CD14-positive monocyte (primary cell): ENCODE data around the gene NELFE. TPM values are rescaled to one million over a fixed set of nuclear protein-coding genes. Genes with fewer than 3 reads are reported as not detected.

Source experiments
- DNase-seq, 3 donors: peaks; one replicate each; pipeline ENCODE4 v3.0.0-alpha.2; 2011 to 2022
- H2AFZ ChIP-seq: 2 replicates; pipeline ENCODE4 v1.6.0; 2012; ENCODE audit warnings: mild to moderate bottlenecking, low read depth, low read length, inconsistent platforms; ENCODE audit not compliant: insufficient read depth, poor library complexity, severe bottlenecking
- H3K27ac ChIP-seq, 2 donors: 1 replicate in 1 of 2; 2 replicates in 1 of 2; pipeline ENCODE4 v1.5.1; 2012 to 2013; ENCODE audit warnings: low read length in 2 of 2, control low read depth in 1 of 2, inconsistent platforms in 1 of 2, low read depth in 1 of 2, mild to moderate bottlenecking in 1 of 2
- H3K27me3 ChIP-seq, 2 donors: one replicate each; pipeline versions ENCODE4 v1.6.0 to v1.6.1; 2011 to 2013; ENCODE audit warnings: low read length in 2 of 2; ENCODE audit not compliant: control insufficient read depth in 2 of 2, insufficient read depth in 2 of 2
- H3K36me3 ChIP-seq, 2 donors: replicated peaks in 1 of 2; 1 replicate in 1 of 2; 2 replicates in 1 of 2; pipeline versions ENCODE4 v1.5.1 to v1.6.1; 2012 to 2013; ENCODE audit warnings: low read length in 2 of 2, control low read depth in 1 of 2, inconsistent platforms in 1 of 2, mild to moderate bottlenecking in 1 of 2; ENCODE audit not compliant: insufficient read depth in 2 of 2, control insufficient read depth in 1 of 2
- H3K4me1 ChIP-seq, 2 donors: 1 replicate in 1 of 2; 2 replicates in 1 of 2; pipeline versions ENCODE4 v1.5.1 to v1.6.1; 2012 to 2013; ENCODE audit warnings: low read length in 2 of 2, control low read depth in 1 of 2, inconsistent platforms in 1 of 2, mild to moderate bottlenecking in 1 of 2, moderate library complexity in 1 of 2; ENCODE audit not compliant: insufficient read depth in 2 of 2, control insufficient read depth in 1 of 2
- H3K4me2 ChIP-seq: replicated peaks from 2 replicates; pipeline ENCODE3; 2012; ENCODE audit warnings: low read length, moderate library complexity, mild to moderate bottlenecking; ENCODE audit not compliant: poor library complexity, severe bottlenecking; ENCODE audit errors: extremely low read depth
- H3K4me3 ChIP-seq, 3 experiments: fragments of 200-600 bp in 1 of 3; sonication (generic) in 1 of 3; replicated peaks in 1 of 3; 1 replicate in 2 of 3; 2 replicates in 1 of 3; pipeline ENCODE4 v1.5.1; 2011 to 2013; ENCODE audit warnings: low read length in 3 of 3, mild to moderate bottlenecking in 3 of 3, control low read depth in 2 of 3, low read depth in 2 of 3, inconsistent platforms in 1 of 3, moderate library complexity in 1 of 3
- H3K79me2 ChIP-seq: 2 replicates; pipeline ENCODE4 v1.6.0; 2012; ENCODE audit warnings: mild to moderate bottlenecking, control low read depth, inconsistent platforms, low read length, moderate library complexity; ENCODE audit not compliant: insufficient read depth
- H3K9ac ChIP-seq: 2 replicates; pipeline ENCODE4 v1.6.0; 2017; ENCODE audit warnings: low read length, mild to moderate bottlenecking; ENCODE audit not compliant: insufficient read depth, poor library complexity, severe bottlenecking
- H3K9me3 ChIP-seq, 2 donors: replicated peaks in 1 of 2; 1 replicate in 1 of 2; 2 replicates in 1 of 2; pipeline versions ENCODE4 v1.5.1 to v1.6.1; 2012 to 2013; ENCODE audit warnings: low read length in 2 of 2, control low read depth in 1 of 2; ENCODE audit not compliant: control insufficient read depth in 1 of 2, insufficient read depth in 1 of 2
- H4K20me1 ChIP-seq: 2 replicates; pipeline ENCODE4 v1.6.0; 2012; ENCODE audit warnings: mild to moderate bottlenecking, low read length, control low read depth, moderate library complexity; ENCODE audit not compliant: insufficient read depth
- H3K27ac Mint-ChIP-seq, 7 donors: one replicate each; pipeline ENCODE4 v1.8.0; 2020; ENCODE audit warnings: mild to moderate bottlenecking in 7 of 7, mixed read lengths in 7 of 7, moderate library complexity in 6 of 7, inconsistent platforms in 2 of 7
- H3K27me3 Mint-ChIP-seq, 3 donors: one replicate each; pipeline ENCODE4 v1.8.0; 2021 to 2022; ENCODE audit warnings: low read depth in 3 of 3, mild to moderate bottlenecking in 3 of 3, mixed read lengths in 3 of 3, moderate library complexity in 3 of 3, inconsistent platforms in 1 of 3
- H3K36me3 Mint-ChIP-seq, 2 donors: one replicate each; pipeline ENCODE4 v1.8.0; 2020; ENCODE audit warnings: mixed read lengths in 2 of 2, inconsistent platforms in 1 of 2, mild to moderate bottlenecking in 1 of 2
- H3K4me1 Mint-ChIP-seq: one replicate; pipeline ENCODE4 v1.8.0; 2020; ENCODE audit warnings: mild to moderate bottlenecking, mixed read lengths
- H3K4me3 Mint-ChIP-seq, 2 donors: one replicate each; pipeline ENCODE4 v1.8.0; 2020; ENCODE audit warnings: mild to moderate bottlenecking in 2 of 2, mixed read lengths in 2 of 2, moderate library complexity in 1 of 2
- H3K9me3 Mint-ChIP-seq, 7 donors: one replicate each; pipeline ENCODE4 v1.8.0; 2020 to 2022; ENCODE audit warnings: mixed read lengths in 7 of 7, mild to moderate bottlenecking in 6 of 7, moderate library complexity in 6 of 7, inconsistent platforms in 2 of 7
- CTCF ChIP-seq: fragments of 200-600 bp; IDR thresholded peaks from one replicate; pipeline ENCODE4 v1.8.0; 2022; ENCODE audit warnings: antibody characterized with exemption, mild to moderate bottlenecking
- WGBS: methylation state at CpG from one replicate; pipeline ENCODE4 v1.1.5; 2013; ENCODE audit warnings: missing lambda C conversion rate; ENCODE audit not compliant: insufficient coverage; 5-methylcytosine and 5-hydroxymethylcytosine counted together
- intact Hi-C, 2 donors: fragments of 100-400 bp; cut with micrococcal nuclease; formaldehyde crosslinking; loops; one replicate each; pipeline versions ENCODE4 v1.15.0 to v1.15.1; 2023
- polyA plus RNA-seq, 3 donors: library from polyadenylated mRNA; depleted of rRNA in 1 of 3; unstranded in 2 of 3; stranded (reverse) in 1 of 3; fragments of 300-500 nt in 2 of 3; fragments of >200 nt in 1 of 3; fragmentation: Illumina TruSeq in 2 of 3; gene quantifications; 1 replicate in 2 of 3; 2 replicates in 1 of 3; pipeline ENCODE4 v1.2.3, GENCODE V29; 2012 to 2021

NELFE gene
- polyA plus RNA-seq, 3 donors = 48.8 to 74.4 (median 61.4) TPM

- no peak for TF ChIP-seq CTCF
- H3K4me3 ChIP-seq = no peak within 1 kb of the TSS
- H2AFZ ChIP-seq = no peak within 1 kb of the TSS
- Mint-ChIP-seq H3K36me3 (peaks cover 0 to under 1% of the 10 kb centered on the region in 2 donors), H3K4me1 (peaks cover 17% of the 10 kb centered on the region), H3K4me3 (peak within 1 kb of the TSS; percentile 39 to 54), H3K27me3 (peaks cover 13 to 31% (median 27%) of the 10 kb centered on the region in 3 donors), H3K27ac (peak within 1 kb of the TSS in 3 of 7 donors; percentile 0 to 52 (median 32)), H3K9me3 (peaks cover 0 to 1% (median 0%) of the 10 kb centered on the region in 7 donors)
- H3K36me3 ChIP-seq = peaks cover 1 to 2% of the 10 kb centered on the region in 2 donors
- peak within 1 kb of the TSS; percentile 21 for H3K9ac ChIP-seq
- H3K27ac ChIP-seq = no peak within 1 kb of the TSS
- H4K20me1 ChIP-seq = no peaks in the 10 kb centered on the region
- no peaks in the 10 kb centered on the region for H3K79me2 ChIP-seq
- H3K27me3 ChIP-seq = no peaks in the 10 kb centered on the region
- no peak within 1 kb of the TSS for H3K4me2 ChIP-seq
- no peaks in the 10 kb centered on the region for H3K9me3 ChIP-seq
- DNase-seq = peak in 1 of 3 donors; percentile 74
- peaks cover 3 to 4% of the 10 kb centered on the region in 2 donors for H3K4me1 ChIP-seq
- 70% methylated on average over 8 of the region's 11 CpGs for WGBS
- intact Hi-C loops = no loop called here
Measured at GRCh38 chr6:31945507-31946369, 13.0 kb downstream of the NELFE start, which contains the start of gene CFB. TSS of gene CFB (plus strand) at chr6:31946095. CDS start at chr6:31946222, 127 bp downstream.

- Histone ChIP-seq H3K4me2 (no peak overlapping the region), H3K27me3 (no peaks in the 10 kb centered on the region), H3K27ac (no peak overlapping the region), H3K9ac (peak overlapping the region; percentile 21), H2AFZ (no peak overlapping the region), H3K79me2 (no peaks in the 10 kb centered on the region), H3K9me3 (no peaks in the 10 kb centered on the region), H3K4me3 (no peak overlapping the region), H3K4me1 (peaks cover 3 to 4% of the 10 kb centered on the region in 2 donors), H4K20me1 (no peaks in the 10 kb centered on the region), H3K36me3 (no peaks in the 10 kb centered on the region)
- 98% methylated on average over 9 of the region's 9 CpGs for WGBS
- Mint-ChIP-seq H3K36me3 (no peaks in the 10 kb centered on the region), H3K9me3 (peaks cover 0 to 2% (median 0%) of the 10 kb centered on the region in 7 donors), H3K27ac (peak overlapping the region in 1 of 7 donors; percentile 52), H3K4me3 (no peak overlapping the region), H3K27me3 (peaks cover 13 to 34% (median 30%) of the 10 kb centered on the region in 3 donors), H3K4me1 (peaks cover 17% of the 10 kb centered on the region)
- no peak for DNase-seq
- TF ChIP-seq CTCF = no peak
- intact Hi-C loops = no loop called here
Measured at GRCh38 chr6:31945154-31945506, 13.6 kb downstream of the NELFE start.
